HepG2 (cell line): ENCODE measurements around the gene SSNA1. TPM values are rescaled to one million over a fixed set of nuclear protein-coding genes. Genes with fewer than 3 reads are reported as not detected.

ENCODE experiments used
- ATAC-seq: fragments of 200-7000 bp; cut with Tn5 transposase; 3 replicates; pipeline ENCODE4 v1.9.1; 2020; ENCODE audit warnings: mild to moderate bottlenecking, moderate library complexity
- BruUV-seq: library from RNA; stranded (reverse); fragments of 400-500 nt; replicated peaks from 2 replicates; lab custom pipeline; 2021; lab: Mats Ljungman, UMichigan
- CTCF ChIA-PET: fragments of 300-600 bp; formaldehyde crosslinking; extraction: SDS; loops from one replicate; lab custom pipeline; 2021; ENCODE audit warnings: low total read pairs, inconsistent platforms, low intra/inter-chr PET ratio; lab: Yijun Ruan, JAX
- POLR2A ChIA-PET: fragments of 350-600 bp; sonication (Branson Sonifier 250); formaldehyde crosslinking; loops from one replicate; lab custom pipeline; 2020; ENCODE audit warnings: antibody characterized with exemption, inconsistent platforms; lab: Yijun Ruan, JAX
- DNase-seq: peaks from one replicate; pipeline ENCODE4 v3.0.0-alpha.2; 2015; ENCODE audit warnings: low spot score
- FAIRE-seq: peaks from 3 replicates; lab custom pipeline; 2011; peaks lifted over from hg19 to GRCh38; lab: Jason Lieb, UNC
- H2AFZ ChIP-seq: one replicate; pipeline ENCODE4 v1.6.1; 2011; ENCODE audit warnings: low read length, inconsistent platforms
- H3K27ac ChIP-seq: fragments of 300-600 bp; 3 replicates; pipeline ENCODE4 v1.8.0; 2011; ENCODE audit warnings: mixed run types, mild to moderate bottlenecking, mixed read lengths, low read length, inconsistent platforms; ENCODE audit not compliant: insufficient read depth; ENCODE audit errors: extremely low read length
- H3K27me3 ChIP-seq, 2 experiments: fragments of 200-600 bp in 1 of 2; 2 replicates in 1 of 2; 3 replicates in 1 of 2; pipeline versions ENCODE4 v1.6.0 to v1.8.0; 2011; ENCODE audit warnings: low read length in 2 of 2, mild to moderate bottlenecking in 2 of 2, moderate library complexity in 2 of 2, inconsistent platforms in 1 of 2; ENCODE audit not compliant: insufficient read depth in 2 of 2, control insufficient read depth in 1 of 2
- H3K36me3 ChIP-seq, 2 experiments: fragments of 200-600 bp in 1 of 2; replicated peaks in 1 of 2; 2 replicates in 1 of 2; 3 replicates in 1 of 2; pipeline versions ENCODE4 v1.5.1 to v1.8.0; 2011; ENCODE audit warnings: low read length in 2 of 2, inconsistent platforms in 1 of 2; ENCODE audit not compliant: insufficient read depth in 2 of 2, control insufficient read depth in 1 of 2
- H3K4me1 ChIP-seq: 2 replicates; pipeline ENCODE4 v1.5.1; 2012; ENCODE audit warnings: low read length, inconsistent platforms; ENCODE audit not compliant: insufficient read depth
- H3K4me2 ChIP-seq: 2 replicates; pipeline ENCODE4 v1.6.0; 2011; ENCODE audit warnings: low read depth, low read length, inconsistent platforms
- H3K4me3 ChIP-seq, 3 experiments: fragments of 200-600 bp in 1 of 3; sonication (generic), shearing (Covaris generic) in 1 of 3; replicated peaks in 1 of 3; 2 replicates each; pipeline ENCODE4 v1.5.1; 2011 to 2016; ENCODE audit warnings: low read length in 3 of 3, inconsistent platforms in 2 of 3, low read depth in 2 of 3, mild to moderate bottlenecking in 2 of 3, control low read depth in 1 of 3, mixed read lengths in 1 of 3; ENCODE audit not compliant: insufficient read depth in 1 of 3
- H3K79me2 ChIP-seq: one replicate; pipeline ENCODE4 v1.6.1; 2011; ENCODE audit warnings: low read length, inconsistent platforms; ENCODE audit not compliant: insufficient read depth
- H3K9ac ChIP-seq: 2 replicates; pipeline ENCODE4 v1.6.0; 2011; ENCODE audit warnings: mild to moderate bottlenecking, low read depth, low read length, inconsistent platforms; ENCODE audit not compliant: insufficient read depth
- H3K9me3 ChIP-seq: 2 replicates; pipeline ENCODE4 v1.5.1; 2012; ENCODE audit warnings: mild to moderate bottlenecking, low read length
- H4K20me1 ChIP-seq: 2 replicates; pipeline ENCODE4 v1.6.0; 2011; ENCODE audit warnings: inconsistent platforms, mild to moderate bottlenecking, low read length, moderate library complexity; ENCODE audit not compliant: insufficient read depth
- ATRX ChIP-seq: sonication (generic); formaldehyde crosslinking; IDR thresholded peaks from 2 replicates; pipeline ENCODE4 v1.4.0; 2020; ENCODE audit warnings: missing genetic modification reagents, borderline replicate concordance
- CENPT ChIP-seq: sonication (generic); formaldehyde crosslinking; IDR thresholded peaks from 2 replicates; pipeline ENCODE4 v1.8.0; 2022; ENCODE audit warnings: low read depth, mild to moderate bottlenecking, moderate library complexity, missing genetic modification reagents
- GPN1 ChIP-seq: sonication (generic); formaldehyde crosslinking; IDR thresholded peaks from 2 replicates; pipeline ENCODE4 v1.5.1; 2020; ENCODE audit warnings: missing genetic modification reagents, borderline replicate concordance
- MAX ChIP-seq: IDR thresholded peaks from 2 replicates; pipeline ENCODE4 v1.6.1; 2012; ENCODE audit warnings: inconsistent platforms
- PCBP2 ChIP-seq: fragments of 200-400 bp; formaldehyde crosslinking; optimal IDR thresholded peaks from 2 replicates; pipeline ENCODE3; 2018; ENCODE audit warnings: low read length, low read depth; ENCODE audit not compliant: poor library complexity, severe bottlenecking
- PTBP1 ChIP-seq: fragments of 200-400 bp; formaldehyde crosslinking; IDR thresholded peaks from 2 replicates; pipeline ENCODE4 v1.6.1; 2018; ENCODE audit warnings: low read length, low read depth; ENCODE audit not compliant: poor library complexity, severe bottlenecking
- TRIM24 ChIP-seq: sonication (generic); formaldehyde crosslinking; IDR thresholded peaks from 2 replicates; pipeline ENCODE4 v1.8.0; 2022; ENCODE audit warnings: mild to moderate bottlenecking, missing genetic modification reagents
- ZBTB3 ChIP-seq: sonication (generic); formaldehyde crosslinking; IDR thresholded peaks from 2 replicates; pipeline ENCODE4 v1.4.0; 2020; ENCODE audit warnings: low read depth, mild to moderate bottlenecking, moderate library complexity, missing genetic modification reagents, borderline replicate concordance
- ZNF180 ChIP-seq: sonication (generic); formaldehyde crosslinking; IDR thresholded peaks from 2 replicates; pipeline ENCODE4 v1.4.0; 2020; ENCODE audit warnings: low read depth, missing genetic modification reagents, borderline replicate concordance
- ZNF451 ChIP-seq: sonication (generic); formaldehyde crosslinking; IDR thresholded peaks from 2 replicates; pipeline ENCODE4 v1.5.0; 2020; ENCODE audit warnings: mild to moderate bottlenecking, missing genetic modification reagents
- ZNF703 ChIP-seq: sonication (generic); formaldehyde crosslinking; IDR thresholded peaks from 2 replicates; pipeline ENCODE4 v1.5.1; 2020; ENCODE audit warnings: missing genetic modification reagents, mild to moderate bottlenecking, moderate library complexity, borderline replicate concordance
- ZNF776 ChIP-seq: sonication (generic); formaldehyde crosslinking; IDR thresholded peaks from 2 replicates; pipeline ENCODE4 v1.4.0; 2020; ENCODE audit warnings: mild to moderate bottlenecking, missing genetic modification reagents
- WGBS: methylation state at CpG from one replicate; pipeline ENCODE4 v1.1.6; 2017; ENCODE audit warnings: low lambda C conversion rate; 5-methylcytosine and 5-hydroxymethylcytosine counted together
- in situ Hi-C: cut with HindIII; loops from 2 replicates; pipeline ENCODE4 v1.10.0; 2017; ENCODE audit warnings: low pct_unique_long_range_greater_than_20kb; ENCODE audit not compliant: extremely low pct_ligation_motif_present
- intact Hi-C: fragments of 100-400 bp; cut with micrococcal nuclease; formaldehyde crosslinking; loops from one replicate; pipeline ENCODE4 v1.10.0; 2022; ENCODE audit not compliant: unreplicated experiment
- polyA plus RNA-seq, 8 experiments: library from polyadenylated mRNA; depleted of rRNA in 3 of 8; stranded (reverse) in 7 of 8; unstranded in 1 of 8; fragments of >200 nt; fragmentation: Illumina TruSeq in 4 of 8; extraction: Trizol in 4 of 8; gene quantifications; 2 replicates each; pipeline versions ENCODE4 v1.2.1 to v1.2.3, GENCODE V29; 2011 to 2016; ENCODE audit warnings: low read depth in 4 of 8, missing spikeins in 1 of 8, mixed read lengths in 1 of 8; ENCODE audit not compliant: insufficient read depth in 1 of 8
- total RNA-seq, 5 experiments: library from RNA; depleted of rRNA; stranded (reverse); fragments of >200 nt; fragmentation: Illumina TruSeq; extraction: Trizol; gene quantifications; 2 replicates each; pipeline ENCODE4 v1.2.3, GENCODE V29; 2016; ENCODE audit warnings: low read depth in 1 of 5
- TF ChIP-seq, protein P1 (sequence below): sonication (generic); formaldehyde crosslinking; IDR thresholded peaks from 2 replicates; pipeline ENCODE4 v1.4.0; 2020; ENCODE audit warnings: mild to moderate bottlenecking, missing genetic modification reagents

The SSNA1 gene
- total and polyA plus RNA-seq, 2 of the 13 experiments (the other 11 are each of a cell fraction or from before 2014, with no cell fraction given): 35.9 to 49.4 TPM

GRCh38 chr9:137167277-137167746 is 21.2 kb upstream of the SSNA1 start:
- no peak overlapping the region for H2AFZ ChIP-seq
- ChIA-PET POLR2A (interaction anchor here (1.3 kb wide), 1 partner anchor 22 kb away, joined by 4 read pairs; no protein-coding TSS in a partner anchor), CTCF (no interaction called here)
- H3K4me3 ChIP-seq: no peak overlapping the region
- no CpG with 5 or more reads among the region's 44 CpGs for WGBS
- 0 out of 2 replicates have a peak overlapping the region, but pooled peaks have one; percentile 18 for H3K4me2 ChIP-seq
- ATAC-seq (no peak), FAIRE-seq (no peak), DNase-seq (no peak)
- intact Hi-C loops: no loop called here
- H3K9me3 ChIP-seq: no peaks in the 10 kb centered on the region
- no peaks in the 10 kb centered on the region for H3K79me2 ChIP-seq
- peaks cover 9% of the 10 kb centered on the region for H3K4me1 ChIP-seq
- in situ Hi-C loops: no loop called here
- TF ChIP-seq PTBP1 (no peak), ZNF776 (CRISPR knock-in tag) (no peak), ZNF451 (no peak), ATRX (CRISPR knock-in tag) (no peak), GPN1 (no peak), CENPT (CRISPR knock-in tag) (no peak), PCBP2 (no peak), ZBTB3 (no peak), MAX (no peak), ZNF180 (CRISPR knock-in tag) (no peak), TRIM24 (CRISPR knock-in tag) (no peak), ZNF703 (CRISPR knock-in tag) (no peak)
- TF ChIP-seq, protein P1, sequence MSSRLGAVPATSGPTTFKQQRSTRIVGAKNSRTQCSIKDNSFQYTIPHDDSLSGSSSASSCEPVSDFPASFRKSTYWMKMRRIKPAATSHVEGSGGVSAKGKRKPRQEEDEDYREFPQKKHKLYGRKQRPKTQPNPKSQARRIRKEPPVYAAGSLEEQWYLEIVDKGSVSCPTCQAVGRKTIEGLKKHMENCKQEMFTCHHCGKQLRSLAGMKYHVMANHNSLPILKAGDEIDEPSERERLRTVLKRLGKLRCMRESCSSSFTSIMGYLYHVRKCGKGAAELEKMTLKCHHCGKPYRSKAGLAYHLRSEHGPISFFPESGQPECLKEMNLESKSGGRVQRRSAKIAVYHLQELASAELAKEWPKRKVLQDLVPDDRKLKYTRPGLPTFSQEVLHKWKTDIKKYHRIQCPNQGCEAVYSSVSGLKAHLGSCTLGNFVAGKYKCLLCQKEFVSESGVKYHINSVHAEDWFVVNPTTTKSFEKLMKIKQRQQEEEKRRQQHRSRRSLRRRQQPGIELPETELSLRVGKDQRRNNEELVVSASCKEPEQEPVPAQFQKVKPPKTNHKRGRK (CRISPR knock-in tag): no peak
- TF ChIP-seq, all 625 proteins: peak for 0
- Histone ChIP-seq H3K27me3 (peaks cover 13 to 91% of the 10 kb centered on the region in 2 experiments; a peak in 3 of 5 replicates), H4K20me1 (no peaks in the 10 kb centered on the region), H3K27ac (no peak overlapping the region), H3K9ac (no peak overlapping the region), H3K36me3 (no peaks in the 10 kb centered on the region)
- BruUV-seq: no TSS peak
